Endothelial cell of umbilical vein (primary cell): ENCODE data around the gene CD151. TPM values are rescaled to one million over a fixed set of nuclear protein-coding genes. Genes with fewer than 3 reads are reported as not detected.

ENCODE experiments used
- BruUV-seq: library from RNA; stranded (reverse); fragments of 400-500 nt; replicated peaks from 2 replicates; lab custom pipeline; 2021; lab: Mats Ljungman, UMichigan
- CTCF ChIA-PET: fragments of 300-600, 350-600 bp; sonication (Branson Sonifier 250); formaldehyde crosslinking; loops from one replicate; lab custom pipeline; 2021; ENCODE audit warnings: antibody characterized with exemption, inconsistent platforms; lab: Charles Lee
- POLR2A ChIA-PET: fragments of 300-600, 350-600 bp; sonication (Branson Sonifier 250); formaldehyde crosslinking; loops from one replicate; lab custom pipeline; 2021; ENCODE audit warnings: antibody characterized with exemption, inconsistent platforms; lab: Charles Lee
- DNase-seq: peaks from one replicate; pipeline ENCODE4 v3.0.0-alpha.2; 2011; ENCODE audit warnings: low read depth, low spot score
- FAIRE-seq: peaks from 2 replicates; lab custom pipeline; 2011; peaks lifted over from hg19 to GRCh38; lab: Jason Lieb, UNC
- H2AFZ ChIP-seq: 2 replicates; pipeline ENCODE4 v1.6.0; 2012; ENCODE audit warnings: low read depth, low read length, control low read depth, inconsistent platforms
- H3K27ac ChIP-seq: 2 replicates; pipeline ENCODE4 v1.5.1; 2011; ENCODE audit warnings: low read depth, mild to moderate bottlenecking, control low read depth, low read length, moderate library complexity; ENCODE audit not compliant: insufficient read depth
- H3K27me3 ChIP-seq, 2 experiments: 2 replicates each; pipeline versions ENCODE4 v1.6.0 to v1.6.1; 2011; ENCODE audit warnings: low read length in 2 of 2, mixed read lengths in 1 of 2; ENCODE audit not compliant: control insufficient read depth in 2 of 2, insufficient read depth in 2 of 2
- H3K36me3 ChIP-seq, 2 experiments: 2 replicates in 1 of 2; 3 replicates in 1 of 2; pipeline ENCODE4 v1.5.1; 2011; ENCODE audit warnings: low read length in 2 of 2, mild to moderate bottlenecking in 1 of 2, moderate library complexity in 1 of 2; ENCODE audit not compliant: control insufficient read depth in 2 of 2, insufficient read depth in 2 of 2; ENCODE audit errors: extremely low read depth in 1 of 2
- H3K4me1 ChIP-seq: 3 replicates; pipeline ENCODE4 v1.5.1; 2011; ENCODE audit warnings: mild to moderate bottlenecking, low read length; ENCODE audit not compliant: control insufficient read depth, insufficient read depth; ENCODE audit errors: extremely low read depth
- H3K4me2 ChIP-seq: 2 replicates; pipeline ENCODE4 v1.6.1; 2011; ENCODE audit warnings: low read length, control low read depth, mixed read lengths; ENCODE audit not compliant: insufficient read depth
- H3K4me3 ChIP-seq, 3 experiments: fragments of 200-600 bp in 1 of 3; sonication (generic), shearing (Covaris generic) in 1 of 3; replicated peaks in 1 of 3; 2 replicates each; pipeline ENCODE4 v1.5.1; 2011 to 2016; ENCODE audit warnings: control low read depth in 3 of 3, low read length in 3 of 3, mild to moderate bottlenecking in 2 of 3, inconsistent platforms in 1 of 3, low read depth in 1 of 3, moderate library complexity in 1 of 3; ENCODE audit not compliant: insufficient read depth in 1 of 3
- H3K79me2 ChIP-seq: 2 replicates; pipeline ENCODE4 v1.6.0; 2012; ENCODE audit warnings: low read length, inconsistent platforms; ENCODE audit not compliant: control insufficient read depth, insufficient read depth
- H3K9ac ChIP-seq: replicated peaks from 2 replicates; pipeline ENCODE3; 2011; ENCODE audit warnings: low read length, control low read depth; ENCODE audit not compliant: insufficient read depth; ENCODE audit errors: extremely low read depth
- H3K9me1 ChIP-seq: replicated peaks from 3 replicates; pipeline ENCODE4 v1.6.0; 2011; ENCODE audit warnings: mild to moderate bottlenecking, low read length; ENCODE audit not compliant: control insufficient read depth, insufficient read depth; ENCODE audit errors: extremely low read depth
- H3K9me3 ChIP-seq: replicated peaks from 2 replicates; pipeline ENCODE4 v1.5.1; 2012; ENCODE audit warnings: low read length, inconsistent platforms; ENCODE audit not compliant: control insufficient read depth, insufficient read depth
- H4K20me1 ChIP-seq: replicated peaks from 2 replicates; pipeline ENCODE3; 2011; ENCODE audit warnings: mild to moderate bottlenecking, low read length; ENCODE audit not compliant: control insufficient read depth, insufficient read depth; ENCODE audit errors: extremely low read depth
- EZH2 ChIP-seq: IDR thresholded peaks from 2 replicates; pipeline ENCODE4 v1.6.1; 2012; ENCODE audit warnings: borderline replicate concordance, low read depth, mild to moderate bottlenecking, moderate library complexity, low read length, inconsistent platforms; ENCODE audit not compliant: severe bottlenecking
- FOS ChIP-seq: IDR thresholded peaks from 2 replicates; pipeline ENCODE4 v1.6.1; 2011; ENCODE audit warnings: mild to moderate bottlenecking, low read length, moderate library complexity, borderline replicate concordance; ENCODE audit not compliant: insufficient read depth
- GATA2 ChIP-seq: IDR thresholded peaks from 2 replicates; pipeline ENCODE4 v1.7.0; 2011; ENCODE audit warnings: low read depth, mild to moderate bottlenecking, moderate library complexity, mixed read lengths, low read length; ENCODE audit not compliant: insufficient read length, insufficient read depth
- JUN ChIP-seq: IDR thresholded peaks from 2 replicates; pipeline ENCODE4 v1.6.1; 2011; ENCODE audit warnings: borderline replicate concordance, low read depth; ENCODE audit not compliant: insufficient read length, insufficient read depth
- MAX ChIP-seq: IDR thresholded peaks from 2 replicates; pipeline ENCODE4 v1.6.1; 2011; ENCODE audit not compliant: insufficient read depth, insufficient read length
- MYC ChIP-seq: IDR thresholded peaks from one replicate; pipeline ENCODE4 v1.6.1; 2011; ENCODE audit warnings: mild to moderate bottlenecking, low read depth, low read length
- POLR2A ChIP-seq: IDR thresholded peaks from 2 replicates; pipeline ENCODE4 v1.6.1; 2012; ENCODE audit warnings: low read depth, mild to moderate bottlenecking, control low read depth, low read length
- POLR2AphosphoS5 ChIP-seq: IDR thresholded peaks from 2 replicates; pipeline ENCODE4 v1.6.1; 2012; ENCODE audit warnings: low read depth, mild to moderate bottlenecking, control low read depth, low read length, moderate library complexity; ENCODE audit not compliant: insufficient read depth
- dilution Hi-C: fragments of 300-500 bp; cut with MboI; formaldehyde crosslinking; loops from one replicate; pipeline ENCODE4 v1.15.0; 2019; ENCODE audit warnings: low sequenced_read_pairs; ENCODE audit not compliant: extremely low pct_ligation_motif_present
- intact Hi-C: fragments of 100-400 bp; cut with micrococcal nuclease; formaldehyde crosslinking; loops from one replicate; pipeline ENCODE4 v1.10.0; 2022
- polyA plus RNA-seq, 4 experiments: library from polyadenylated mRNA; depleted of rRNA in 3 of 4; stranded (reverse) in 3 of 4; unstranded in 1 of 4; fragments of >200 nt; gene quantifications; 2 replicates each; pipeline versions ENCODE4 v1.2.1 to v1.2.3, GENCODE V29; 2011 to 2012; ENCODE audit warnings: missing spikeins in 1 of 4
- total RNA-seq: library from RNA; stranded (reverse); gene quantifications from 2 replicates; pipeline ENCODE4 v1.2.3, GENCODE V29; 2021
- TF ChIP-seq, protein P1 (sequence below), 2 donors: IDR thresholded peaks; 1 replicate in 1 of 2; 2 replicates in 1 of 2; pipeline ENCODE4 v1.5.1; 2011; ENCODE audit warnings: low read length in 2 of 2, mild to moderate bottlenecking in 2 of 2, moderate library complexity in 2 of 2, control low read depth in 1 of 2, inconsistent platforms in 1 of 2, low read depth in 1 of 2; ENCODE audit not compliant: insufficient read depth in 1 of 2; ENCODE audit errors: extremely low read depth in 1 of 2

Gene CD151
- total and polyA plus RNA-seq, 2 donors (not counting 3 experiments of a cell fraction or from before 2014, with no cell fraction given): 515 to 1,090 TPM

GRCh38 chr11:831118-831864, 1.5 kb upstream of the CD151 start:
- dilution Hi-C loops: no loop called here
- Histone ChIP-seq H3K4me2 (no peak overlapping the region), H2AFZ (no peak overlapping the region), H3K27me3 (no peaks in the 10 kb centered on the region), H3K9me3 (no peaks in the 10 kb centered on the region), H3K4me3 (no peak overlapping the region), H3K27ac (no peak overlapping the region), H3K9me1 (no peaks in the 10 kb centered on the region), H4K20me1 (no peaks in the 10 kb centered on the region), H3K79me2 (peaks cover 20% of the 10 kb centered on the region), H3K36me3 (peaks cover 0 to 4% of the 10 kb centered on the region in 2 experiments), H3K9ac (no peak overlapping the region), H3K4me1 (peaks cover 57% of the 10 kb centered on the region)
- BruUV-seq: no TSS peak
- CTCF ChIA-PET: interaction anchor here (0.8 to 2.7 kb wide), 2 partner anchors 9 to 17 kb away, joined by 3 to 8 read pairs; no protein-coding TSS in a partner anchor
- no peak for TF ChIP-seq MYC
- TF ChIP-seq FOS: no peak
- TF ChIP-seq POLR2AphosphoS5: no peak
- no peak for TF ChIP-seq POLR2A
- no peak for TF ChIP-seq GATA2
- TF ChIP-seq, protein P1, sequence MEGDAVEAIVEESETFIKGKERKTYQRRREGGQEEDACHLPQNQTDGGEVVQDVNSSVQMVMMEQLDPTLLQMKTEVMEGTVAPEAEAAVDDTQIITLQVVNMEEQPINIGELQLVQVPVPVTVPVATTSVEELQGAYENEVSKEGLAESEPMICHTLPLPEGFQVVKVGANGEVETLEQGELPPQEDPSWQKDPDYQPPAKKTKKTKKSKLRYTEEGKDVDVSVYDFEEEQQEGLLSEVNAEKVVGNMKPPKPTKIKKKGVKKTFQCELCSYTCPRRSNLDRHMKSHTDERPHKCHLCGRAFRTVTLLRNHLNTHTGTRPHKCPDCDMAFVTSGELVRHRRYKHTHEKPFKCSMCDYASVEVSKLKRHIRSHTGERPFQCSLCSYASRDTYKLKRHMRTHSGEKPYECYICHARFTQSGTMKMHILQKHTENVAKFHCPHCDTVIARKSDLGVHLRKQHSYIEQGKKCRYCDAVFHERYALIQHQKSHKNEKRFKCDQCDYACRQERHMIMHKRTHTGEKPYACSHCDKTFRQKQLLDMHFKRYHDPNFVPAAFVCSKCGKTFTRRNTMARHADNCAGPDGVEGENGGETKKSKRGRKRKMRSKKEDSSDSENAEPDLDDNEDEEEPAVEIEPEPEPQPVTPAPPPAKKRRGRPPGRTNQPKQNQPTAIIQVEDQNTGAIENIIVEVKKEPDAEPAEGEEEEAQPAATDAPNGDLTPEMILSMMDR (IDR thresholded peaks at IDR 0.05; ENCODE audit: extremely low read depth in 1 of 2, insufficient read depth in 1 of 2, low read depth in 1 of 2, low read length in 2 of 2): no peak
- TF ChIP-seq MAX: no peak
- TF ChIP-seq JUN: no peak
- TF ChIP-seq EZH2: no peak
- intact Hi-C loops: no loop called here
- POLR2A ChIA-PET: interaction anchor here (2.3 to 3.6 kb wide), 2 partner anchors 11 to 12 kb away, joined by 15 to 28 read pairs; partner anchors contain the start of genes PNPLA2, POLR2L and TSPAN4
- FAIRE-seq: no peak
- peak; percentile 39 for DNase-seq
